DND-41 (cell line): Measurements from ENCODE around the gene METRN.

ENCODE experiments used
- ATAC-seq: fragments of 200-7000 bp; cut with Tn5 transposase; 3 replicates; pipeline ENCODE4 v1.9.1; 2021; ENCODE audit warnings: low read depth; ENCODE audit not compliant: insufficient read depth
- DNase-seq: peaks from one replicate; pipeline ENCODE4 v3.0.0-alpha.2; 2020
- H2AFZ ChIP-seq: 2 replicates; pipeline ENCODE4 v1.6.0; 2012; ENCODE audit warnings: low read depth, low read length
- H3K27ac ChIP-seq: 2 replicates; pipeline ENCODE4 v1.5.1; 2012; ENCODE audit warnings: low read length, inconsistent platforms
- H3K27me3 ChIP-seq: fragments of 200-600 bp; sonication (generic); 2 replicates; pipeline ENCODE4 v1.6.0; 2012; ENCODE audit warnings: low read length, mild to moderate bottlenecking, inconsistent platforms; ENCODE audit not compliant: insufficient read depth, poor library complexity
- H3K36me3 ChIP-seq: 2 replicates; pipeline ENCODE4 v1.5.1; 2012; ENCODE audit warnings: low read length, inconsistent platforms; ENCODE audit not compliant: insufficient read depth
- H3K4me1 ChIP-seq: 2 replicates; pipeline ENCODE4 v1.5.1; 2012; ENCODE audit warnings: mild to moderate bottlenecking, low read length; ENCODE audit not compliant: insufficient read depth
- H3K4me2 ChIP-seq: 2 replicates; pipeline ENCODE4 v1.6.0; 2012; ENCODE audit warnings: mild to moderate bottlenecking, moderate library complexity, low read length, inconsistent platforms; ENCODE audit not compliant: insufficient read depth
- H3K4me3 ChIP-seq, 2 experiments: fragments of 200-600 bp in 1 of 2; shearing (Covaris generic) in 1 of 2; 2 replicates each; pipeline ENCODE4 v1.5.1; 2012 to 2016; ENCODE audit warnings: inconsistent platforms in 2 of 2, low read length in 2 of 2, mild to moderate bottlenecking in 2 of 2, low read depth in 1 of 2, moderate library complexity in 1 of 2
- H3K79me2 ChIP-seq: 2 replicates; pipeline ENCODE4 v1.6.0; 2012; ENCODE audit warnings: low read length, inconsistent platforms; ENCODE audit not compliant: insufficient read depth
- H3K9ac ChIP-seq: 2 replicates; pipeline ENCODE4 v1.6.0; 2012; ENCODE audit warnings: low read depth, mild to moderate bottlenecking, inconsistent platforms, low read length, moderate library complexity
- H3K9me3 ChIP-seq: 2 replicates; pipeline ENCODE4 v1.5.1; 2012; ENCODE audit warnings: low read length, moderate library complexity, mild to moderate bottlenecking, inconsistent platforms; ENCODE audit not compliant: insufficient read depth, severe bottlenecking
- H4K20me1 ChIP-seq: 2 replicates; pipeline ENCODE4 v1.6.0; 2012; ENCODE audit warnings: low read length; ENCODE audit not compliant: insufficient read depth
- CTCF ChIP-seq: IDR thresholded peaks from 2 replicates; pipeline ENCODE4 v1.5.1; 2012; ENCODE audit warnings: borderline replicate concordance, low read length, moderate library complexity, mild to moderate bottlenecking; ENCODE audit not compliant: poor library complexity, severe bottlenecking; ENCODE audit errors: extremely low read depth
- EZH2 ChIP-seq: IDR thresholded peaks from 3 replicates; pipeline ENCODE4 v1.6.1; 2012; ENCODE audit warnings: borderline replicate concordance, low read depth, mild to moderate bottlenecking, moderate library complexity, low read length, inconsistent platforms; ENCODE audit not compliant: severe bottlenecking

The METRN gene

GRCh38 chr16:765488-765865, 50.6 kb downstream of the METRN start:
- Histone ChIP-seq H3K4me2 (no peak overlapping the region), H3K4me3 (no peak overlapping the region), H3K27me3 (no peaks in the 10 kb centered on the region), H3K9ac (no peak overlapping the region), H3K4me1 (no peaks in the 10 kb centered on the region), H2AFZ (no peak overlapping the region), H3K36me3 (no peaks in the 10 kb centered on the region), H3K9me3 (no peaks in the 10 kb centered on the region), H3K27ac (no peak overlapping the region), H4K20me1 (no peaks in the 10 kb centered on the region; the same call in 1 of the 2 replicates), H3K79me2 (no peaks in the 10 kb centered on the region)
- ATAC-seq: no peak
- no peak for DNase-seq
- no peak for TF ChIP-seq CTCF

- H3K79me2 ChIP-seq: no peaks in the 10 kb centered on the region
- no peaks in the 10 kb centered on the region; the same call in 1 of the 2 replicates for H4K20me1 ChIP-seq
- TF ChIP-seq CTCF (no peak), EZH2 (no peak)
- H3K27ac ChIP-seq: no peak overlapping the region
- H3K27me3 ChIP-seq: no peaks in the 10 kb centered on the region
- no peak overlapping the region for H3K4me3 ChIP-seq
- no peak overlapping the region for H3K9ac ChIP-seq
- no peaks in the 10 kb centered on the region for H3K36me3 ChIP-seq
- DNase-seq (no peak), ATAC-seq (no peak)
- no peak overlapping the region for H2AFZ ChIP-seq
- no peaks in the 10 kb centered on the region for H3K9me3 ChIP-seq
- H3K4me2 ChIP-seq: no peak overlapping the region
- H3K4me1 ChIP-seq: no peaks in the 10 kb centered on the region
Measured at GRCh38 chr16:766008-766819, 51.3 kb downstream of the METRN start.

DNA sequence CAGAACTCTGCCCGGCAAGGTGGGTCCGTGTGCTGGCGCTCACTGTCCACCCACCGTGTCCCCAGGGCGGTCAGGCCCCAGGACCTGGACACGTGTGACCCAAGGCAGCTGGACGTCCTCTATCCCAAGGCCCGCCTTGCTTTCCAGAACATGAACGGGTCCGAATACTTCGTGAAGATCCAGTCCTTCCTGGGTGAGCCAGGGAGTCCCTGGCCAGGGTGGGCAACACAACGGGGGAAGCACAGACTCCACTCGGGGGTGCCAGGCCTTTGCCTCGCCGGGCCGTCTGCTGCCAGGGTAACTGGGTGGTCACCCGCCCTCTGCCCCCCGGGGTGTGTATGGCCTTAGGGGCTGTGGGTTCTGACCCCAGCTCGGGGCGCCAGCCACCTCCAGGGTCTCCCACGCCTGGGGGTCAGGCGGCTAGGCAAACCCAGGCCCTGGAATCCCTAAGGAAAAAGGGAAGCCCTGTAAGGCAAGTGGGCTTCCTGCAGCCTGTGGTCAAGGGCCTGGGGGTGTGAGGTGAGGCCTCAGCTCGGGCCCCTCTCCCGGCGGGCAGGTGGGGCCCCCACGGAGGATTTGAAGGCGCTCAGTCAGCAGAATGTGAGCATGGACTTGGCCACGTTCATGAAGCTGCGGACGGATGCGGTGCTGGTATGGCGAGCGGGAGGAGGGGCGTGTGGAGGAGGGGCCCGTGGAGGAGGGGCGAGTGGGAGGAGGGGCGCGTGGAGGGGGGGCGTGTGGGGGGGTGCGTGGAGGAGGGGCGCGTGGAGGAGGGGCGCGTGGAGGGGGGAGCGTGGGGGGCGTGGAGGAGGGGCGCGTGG, 52.1 kb downstream of the METRN start:
- Histone ChIP-seq H3K79me2 (no peaks in the 10 kb centered on the region), H3K4me3 (no peak overlapping the region), H3K9me3 (no peaks in the 10 kb centered on the region), H3K4me1 (no peaks in the 10 kb centered on the region), H4K20me1 (no peaks in the 10 kb centered on the region; the same call in 1 of the 2 replicates), H3K4me2 (no peak overlapping the region), H2AFZ (no peak overlapping the region), H3K36me3 (no peaks in the 10 kb centered on the region), H3K9ac (no peak overlapping the region), H3K27ac (no peak overlapping the region), H3K27me3 (no peaks in the 10 kb centered on the region)
- no peak for DNase-seq
- TF ChIP-seq EZH2 (no peak), CTCF (no peak)
- no peak for ATAC-seq
